ENCODE measurements around the gene TNS4. TPM values are rescaled to one million over a fixed set of nuclear protein-coding genes. Genes with fewer than 3 reads are reported as not detected.

The TNS4 gene
- polyA plus RNA-seq, 1 experiment, result 0.07 TPM

- CTCF ChIA-PET, result interaction anchor here (0.6 kb wide), 1 partner anchor 38 kb away, joined by 3 read pairs; no protein-coding TSS in a partner anchor
- no peak overlapping the region for H3K4me3 ChIP-seq (ENCODE audit: low read depth, low read length)
- H3K27ac ChIP-seq (ENCODE audit: low read depth, low read length), result no peak overlapping the region
- no peak for DNase-seq (ENCODE audit: low read depth, low spot score)
- POLR2A ChIA-PET, result interaction anchor here (0.5 kb wide), 1 partner anchor 38 kb away, joined by 3 read pairs; no protein-coding TSS in a partner anchor
- no peaks in the 10 kb centered on the region for H3K27me3 ChIP-seq (ENCODE audit: control insufficient read depth, insufficient read depth, low read length)
- H3K9me3 ChIP-seq (ENCODE audit: control insufficient read depth, insufficient read depth, low read length), result no peaks in the 10 kb centered on the region; the same call in 1 of the 2 replicates
- TF ChIP-seq, protein P1, sequence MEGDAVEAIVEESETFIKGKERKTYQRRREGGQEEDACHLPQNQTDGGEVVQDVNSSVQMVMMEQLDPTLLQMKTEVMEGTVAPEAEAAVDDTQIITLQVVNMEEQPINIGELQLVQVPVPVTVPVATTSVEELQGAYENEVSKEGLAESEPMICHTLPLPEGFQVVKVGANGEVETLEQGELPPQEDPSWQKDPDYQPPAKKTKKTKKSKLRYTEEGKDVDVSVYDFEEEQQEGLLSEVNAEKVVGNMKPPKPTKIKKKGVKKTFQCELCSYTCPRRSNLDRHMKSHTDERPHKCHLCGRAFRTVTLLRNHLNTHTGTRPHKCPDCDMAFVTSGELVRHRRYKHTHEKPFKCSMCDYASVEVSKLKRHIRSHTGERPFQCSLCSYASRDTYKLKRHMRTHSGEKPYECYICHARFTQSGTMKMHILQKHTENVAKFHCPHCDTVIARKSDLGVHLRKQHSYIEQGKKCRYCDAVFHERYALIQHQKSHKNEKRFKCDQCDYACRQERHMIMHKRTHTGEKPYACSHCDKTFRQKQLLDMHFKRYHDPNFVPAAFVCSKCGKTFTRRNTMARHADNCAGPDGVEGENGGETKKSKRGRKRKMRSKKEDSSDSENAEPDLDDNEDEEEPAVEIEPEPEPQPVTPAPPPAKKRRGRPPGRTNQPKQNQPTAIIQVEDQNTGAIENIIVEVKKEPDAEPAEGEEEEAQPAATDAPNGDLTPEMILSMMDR (IDR thresholded peaks at IDR 0.05; ENCODE audit: low read depth, low read length), result no peak
These were observed 12.8 kb upstream of the TNS4 start for GRCh38 chr17:40514013-40514875.

GRCh38 chr17:40511667-40512220 is 10.3 kb upstream of the TNS4 start:
- CTCF ChIA-PET, result interaction anchor here (1.3 to 2.3 kb wide), 2 partner anchors 10 to 22 kb away, joined by 3 to 6 read pairs; partner anchors contain the start of gene TNS4

GRCh38 chr17:40511136-40511535 is 9.7 kb upstream of the TNS4 start:
- H3K27ac ChIP-seq (ENCODE audit: low read depth, low read length), result no peak overlapping the region
- ChIA-PET CTCF (interaction anchor here (1.3 to 2.3 kb wide), 3 partner anchors 10 to 34 kb away, joined by 3 to 6 read pairs (median 5); partner anchors contain the start of gene TNS4), POLR2A (interaction anchor here (0.5 to 1.5 kb wide), 6 partner anchors 23 to 65 kb away, joined by 3 to 7 read pairs (median 4); no protein-coding TSS in a partner anchor)
- no peaks in the 10 kb centered on the region for H3K27me3 ChIP-seq (ENCODE audit: control insufficient read depth, insufficient read depth, low read length)
- TF ChIP-seq, protein P1 (IDR thresholded peaks at IDR 0.05; ENCODE audit: low read depth, low read length), result no peak
- DNase-seq (ENCODE audit: low read depth, low spot score), result no peak
- no peaks in the 10 kb centered on the region; the same call in 1 of the 2 replicates for H3K9me3 ChIP-seq (ENCODE audit: control insufficient read depth, insufficient read depth, low read length)
- no peak overlapping the region for H3K4me3 ChIP-seq (ENCODE audit: low read depth, low read length)

More at GRCh38 chr17:40511667-40512220, 10.3 kb upstream of the TNS4 start:
- H3K4me3 ChIP-seq (ENCODE audit: low read depth, low read length), result no peak overlapping the region
- no peaks in the 10 kb centered on the region; the same call in 1 of the 2 replicates for H3K9me3 ChIP-seq (ENCODE audit: control insufficient read depth, insufficient read depth, low read length)
- TF ChIP-seq, protein P1 (IDR thresholded peaks at IDR 0.05; ENCODE audit: low read depth, low read length), result no peak
- H3K27me3 ChIP-seq (ENCODE audit: control insufficient read depth, insufficient read depth, low read length), result no peaks in the 10 kb centered on the region
- no peak overlapping the region for H3K27ac ChIP-seq (ENCODE audit: low read depth, low read length)
- DNase-seq (ENCODE audit: low read depth, low spot score), result no peak
- POLR2A ChIA-PET, result interaction anchor here (0.6 to 1.5 kb wide), 4 partner anchors 24 to 43 kb away, joined by 3 to 7 read pairs (median 4); no protein-coding TSS in a partner anchor

- DNase-seq (ENCODE audit: low read depth, low spot score), result no peak
- TF ChIP-seq, protein P1 (IDR thresholded peaks at IDR 0.05; ENCODE audit: low read depth, low read length), result no peak
- H3K27me3 ChIP-seq (ENCODE audit: control insufficient read depth, insufficient read depth, low read length), result no peaks in the 10 kb centered on the region
- no peak overlapping the region for H3K27ac ChIP-seq (ENCODE audit: low read depth, low read length)
- ChIA-PET CTCF (interaction anchor here (1.5 to 2.3 kb wide), 2 partner anchors 23 to 34 kb away, joined by 5 to 6 read pairs; no protein-coding TSS in a partner anchor), POLR2A (no interaction called here)
- no peak overlapping the region for H3K4me3 ChIP-seq (ENCODE audit: low read depth, low read length)
- no peaks in the 10 kb centered on the region; the same call in 1 of the 2 replicates for H3K9me3 ChIP-seq (ENCODE audit: control insufficient read depth, insufficient read depth, low read length)
These were observed 8.9 kb upstream of the TNS4 start for GRCh38 chr17:40510328-40510648.

Data from AG04450 (cell line).